Measurements from ENCODE around the gene CBY2. TPM values are rescaled to one million over a fixed set of nuclear protein-coding genes. Genes with fewer than 3 reads are reported as not detected.

Gene CBY2
- total RNA-seq, 1 experiment from 2014 or later: not detected

DNA sequence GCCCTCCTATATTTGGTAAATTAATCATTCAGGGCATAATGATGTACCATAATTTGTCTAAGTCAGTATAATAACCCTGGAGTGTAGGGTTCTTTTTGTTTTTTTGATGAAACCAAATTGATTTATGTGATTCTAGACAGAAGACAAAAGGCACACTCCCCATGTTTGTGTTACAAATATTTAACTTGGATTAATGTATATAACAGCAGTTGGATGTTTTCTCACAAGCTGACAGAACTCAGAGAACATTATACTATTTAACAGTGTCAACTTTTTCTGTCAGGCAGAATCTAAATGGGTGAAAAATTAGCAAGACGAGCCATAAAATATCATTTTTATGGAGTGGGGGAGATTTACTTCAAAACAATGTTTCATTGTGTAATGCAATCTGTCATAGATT is 15.2 kb downstream of the CBY2 start:
- Histone ChIP-seq H3K4me2 (ENCODE audit: low read length) (no peak overlapping the region), H3K27me3 (ENCODE audit: insufficient read depth, low read length) (peaks cover 25% of the 10 kb centered on the region), H3K9me2 (ENCODE audit: insufficient read depth) (no peaks in the 10 kb centered on the region), H3K4me1 (ENCODE audit: control insufficient read depth in 1 of 2, insufficient read depth in 2 of 2, low read length in 2 of 2) (no peaks in the 10 kb centered on the region), H3K79me2 (ENCODE audit: insufficient read depth, low read length) (no peaks in the 10 kb centered on the region), H3K36me3 (ENCODE audit: control insufficient read depth in 1 of 2, insufficient read depth in 2 of 2, low read length in 2 of 2) (no peaks in the 10 kb centered on the region), H4K20me1 (ENCODE audit: insufficient read depth) (no peaks in the 10 kb centered on the region), H3K27ac (ENCODE audit: low read depth, low read length) (no peak overlapping the region), H3K9me3 (ENCODE audit: control insufficient read depth in 1 of 2, insufficient read depth in 1 of 2, low read depth in 1 of 2, low read length in 2 of 2) (no peaks in the 10 kb centered on the region), H3K4me3 (replicated peaks in 1 of 2; ENCODE audit: low read depth in 1 of 2, low read length in 2 of 2) (no peak overlapping the region), H2AFZ (ENCODE audit: low read depth, low read length, poor library complexity, severe bottlenecking) (no peak overlapping the region), H3K9ac (ENCODE audit: low read length) (no peak overlapping the region)
- intact Hi-C loops (cut with micrococcal nuclease): loop anchor here (5.0 kb wide), 2 partner anchors 95 to 205 kb away; no protein-coding TSS in a partner anchor
- no peak for DNase-seq (ENCODE audit: low read depth, low spot score)
- no TSS peak for BruUV-seq (replicated peaks)
- no peak for ATAC-seq
- ChIA-PET RAD21 (ENCODE audit: low non-redundant PET in 1 of 2, low total read pairs in 2 of 2, uncharacterized antibody in 2 of 2, unreplicated experiment in 2 of 2) (no interaction called here), POLR2A (no interaction called here), CTCF (interaction anchor here (0.8 kb wide), 2 partner anchors 14 to 93 kb away, joined by 3 read pairs; no protein-coding TSS in a partner anchor)
- TF ChIP-seq ELF1 (IDR thresholded peaks at IDR 0.05; ENCODE audit: borderline replicate concordance, low read depth) (no peak), ZNF274 (IDR thresholded peaks at IDR 0.05; ENCODE audit: low read depth, low read length) (no peak), FOSL1 (IDR thresholded peaks at IDR 0.05; ENCODE audit: low read depth) (no peak), TCF7L2 (IDR thresholded peaks at IDR 0.05; ENCODE audit: borderline replicate concordance, extremely low read depth, insufficient read depth, insufficient read length) (no peak), SP1 (IDR thresholded peaks at IDR 0.05; ENCODE audit: low read depth) (no peak), SIN3A (IDR thresholded peaks at IDR 0.05; ENCODE audit: low read depth) (no peak), POLR2AphosphoS5 (IDR thresholded peaks at IDR 0.05; ENCODE audit: low read depth, low read length) (no peak), EGR1 (IDR thresholded peaks at IDR 0.05; ENCODE audit: low read depth) (no peak), CBX3 (IDR thresholded peaks at IDR 0.05; ENCODE audit: low read depth) (no peak), ZFX (IDR thresholded peaks at IDR 0.05) (no peak), EZH2 (IDR thresholded peaks at IDR 0.05) (no peak), JUND (IDR thresholded peaks at IDR 0.05) (no peak), CEBPB (IDR thresholded peaks at IDR 0.05; ENCODE audit: low read depth) (no peak), POLR2A (IDR thresholded peaks at IDR 0.05; ENCODE audit: borderline replicate concordance, extremely low read depth, insufficient read depth, insufficient read length) (no peak)
- TF ChIP-seq, protein P1, sequence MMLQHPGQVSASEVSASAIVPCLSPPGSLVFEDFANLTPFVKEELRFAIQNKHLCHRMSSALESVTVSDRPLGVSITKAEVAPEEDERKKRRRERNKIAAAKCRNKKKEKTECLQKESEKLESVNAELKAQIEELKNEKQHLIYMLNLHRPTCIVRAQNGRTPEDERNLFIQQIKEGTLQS (IDR thresholded peaks at IDR 0.05): no peak
- TF ChIP-seq, protein P2, sequence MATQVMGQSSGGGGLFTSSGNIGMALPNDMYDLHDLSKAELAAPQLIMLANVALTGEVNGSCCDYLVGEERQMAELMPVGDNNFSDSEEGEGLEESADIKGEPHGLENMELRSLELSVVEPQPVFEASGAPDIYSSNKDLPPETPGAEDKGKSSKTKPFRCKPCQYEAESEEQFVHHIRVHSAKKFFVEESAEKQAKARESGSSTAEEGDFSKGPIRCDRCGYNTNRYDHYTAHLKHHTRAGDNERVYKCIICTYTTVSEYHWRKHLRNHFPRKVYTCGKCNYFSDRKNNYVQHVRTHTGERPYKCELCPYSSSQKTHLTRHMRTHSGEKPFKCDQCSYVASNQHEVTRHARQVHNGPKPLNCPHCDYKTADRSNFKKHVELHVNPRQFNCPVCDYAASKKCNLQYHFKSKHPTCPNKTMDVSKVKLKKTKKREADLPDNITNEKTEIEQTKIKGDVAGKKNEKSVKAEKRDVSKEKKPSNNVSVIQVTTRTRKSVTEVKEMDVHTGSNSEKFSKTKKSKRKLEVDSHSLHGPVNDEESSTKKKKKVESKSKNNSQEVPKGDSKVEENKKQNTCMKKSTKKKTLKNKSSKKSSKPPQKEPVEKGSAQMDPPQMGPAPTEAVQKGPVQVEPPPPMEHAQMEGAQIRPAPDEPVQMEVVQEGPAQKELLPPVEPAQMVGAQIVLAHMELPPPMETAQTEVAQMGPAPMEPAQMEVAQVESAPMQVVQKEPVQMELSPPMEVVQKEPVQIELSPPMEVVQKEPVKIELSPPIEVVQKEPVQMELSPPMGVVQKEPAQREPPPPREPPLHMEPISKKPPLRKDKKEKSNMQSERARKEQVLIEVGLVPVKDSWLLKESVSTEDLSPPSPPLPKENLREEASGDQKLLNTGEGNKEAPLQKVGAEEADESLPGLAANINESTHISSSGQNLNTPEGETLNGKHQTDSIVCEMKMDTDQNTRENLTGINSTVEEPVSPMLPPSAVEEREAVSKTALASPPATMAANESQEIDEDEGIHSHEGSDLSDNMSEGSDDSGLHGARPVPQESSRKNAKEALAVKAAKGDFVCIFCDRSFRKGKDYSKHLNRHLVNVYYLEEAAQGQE (IDR thresholded peaks at IDR 0.05; ENCODE audit: low read depth): no peak

Data from HCT116 (cell line).